ENCODE data around the gene TUBG2.

DNA sequence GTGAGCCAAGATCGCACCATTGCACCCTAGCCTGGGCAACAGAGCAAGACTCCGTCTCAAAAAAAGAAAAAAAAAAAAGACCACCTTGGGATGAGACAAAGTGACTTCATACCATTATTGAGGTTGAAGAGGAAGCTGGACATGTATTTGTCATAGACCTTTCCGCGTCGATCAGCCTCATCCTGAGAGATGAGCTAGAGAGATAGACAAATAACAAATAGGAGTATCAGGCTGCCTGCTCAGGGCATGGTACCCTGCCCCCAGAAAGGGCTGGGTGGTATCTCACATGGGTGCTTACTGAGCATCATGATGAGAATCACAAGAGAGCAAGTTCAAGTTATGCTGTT lies 45.4 kb downstream of the TUBG2 start:
- TF ChIP-seq, protein P1, sequence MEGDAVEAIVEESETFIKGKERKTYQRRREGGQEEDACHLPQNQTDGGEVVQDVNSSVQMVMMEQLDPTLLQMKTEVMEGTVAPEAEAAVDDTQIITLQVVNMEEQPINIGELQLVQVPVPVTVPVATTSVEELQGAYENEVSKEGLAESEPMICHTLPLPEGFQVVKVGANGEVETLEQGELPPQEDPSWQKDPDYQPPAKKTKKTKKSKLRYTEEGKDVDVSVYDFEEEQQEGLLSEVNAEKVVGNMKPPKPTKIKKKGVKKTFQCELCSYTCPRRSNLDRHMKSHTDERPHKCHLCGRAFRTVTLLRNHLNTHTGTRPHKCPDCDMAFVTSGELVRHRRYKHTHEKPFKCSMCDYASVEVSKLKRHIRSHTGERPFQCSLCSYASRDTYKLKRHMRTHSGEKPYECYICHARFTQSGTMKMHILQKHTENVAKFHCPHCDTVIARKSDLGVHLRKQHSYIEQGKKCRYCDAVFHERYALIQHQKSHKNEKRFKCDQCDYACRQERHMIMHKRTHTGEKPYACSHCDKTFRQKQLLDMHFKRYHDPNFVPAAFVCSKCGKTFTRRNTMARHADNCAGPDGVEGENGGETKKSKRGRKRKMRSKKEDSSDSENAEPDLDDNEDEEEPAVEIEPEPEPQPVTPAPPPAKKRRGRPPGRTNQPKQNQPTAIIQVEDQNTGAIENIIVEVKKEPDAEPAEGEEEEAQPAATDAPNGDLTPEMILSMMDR (optimal IDR thresholded peaks at IDR 0.05 in 1 of 3, IDR thresholded peaks at IDR 0.05 in 1 of 3, conservative IDR thresholded peaks at IDR 0.05 in 1 of 3; ENCODE audit: extremely low read depth in 1 of 3, insufficient read depth in 2 of 3, low read length in 3 of 3): no peak
- no peak for TF ChIP-seq EZH2 (IDR thresholded peaks at IDR 0.05; ENCODE audit: low read length)

All from keratinocyte (primary cell).